Measurements from ENCODE around the gene ZFYVE21. TPM values are rescaled to one million over a fixed set of nuclear protein-coding genes. Genes with fewer than 3 reads are reported as not detected.
"Not testable (repeated sequence)": the region's sequence is repeated elsewhere in the genome, so short reads cannot be mapped to it uniquely, and the experiment has no call there.

Gene ZFYVE21
- total RNA-seq, 1 donor from 2014 or later = 86.6 TPM

DNA sequence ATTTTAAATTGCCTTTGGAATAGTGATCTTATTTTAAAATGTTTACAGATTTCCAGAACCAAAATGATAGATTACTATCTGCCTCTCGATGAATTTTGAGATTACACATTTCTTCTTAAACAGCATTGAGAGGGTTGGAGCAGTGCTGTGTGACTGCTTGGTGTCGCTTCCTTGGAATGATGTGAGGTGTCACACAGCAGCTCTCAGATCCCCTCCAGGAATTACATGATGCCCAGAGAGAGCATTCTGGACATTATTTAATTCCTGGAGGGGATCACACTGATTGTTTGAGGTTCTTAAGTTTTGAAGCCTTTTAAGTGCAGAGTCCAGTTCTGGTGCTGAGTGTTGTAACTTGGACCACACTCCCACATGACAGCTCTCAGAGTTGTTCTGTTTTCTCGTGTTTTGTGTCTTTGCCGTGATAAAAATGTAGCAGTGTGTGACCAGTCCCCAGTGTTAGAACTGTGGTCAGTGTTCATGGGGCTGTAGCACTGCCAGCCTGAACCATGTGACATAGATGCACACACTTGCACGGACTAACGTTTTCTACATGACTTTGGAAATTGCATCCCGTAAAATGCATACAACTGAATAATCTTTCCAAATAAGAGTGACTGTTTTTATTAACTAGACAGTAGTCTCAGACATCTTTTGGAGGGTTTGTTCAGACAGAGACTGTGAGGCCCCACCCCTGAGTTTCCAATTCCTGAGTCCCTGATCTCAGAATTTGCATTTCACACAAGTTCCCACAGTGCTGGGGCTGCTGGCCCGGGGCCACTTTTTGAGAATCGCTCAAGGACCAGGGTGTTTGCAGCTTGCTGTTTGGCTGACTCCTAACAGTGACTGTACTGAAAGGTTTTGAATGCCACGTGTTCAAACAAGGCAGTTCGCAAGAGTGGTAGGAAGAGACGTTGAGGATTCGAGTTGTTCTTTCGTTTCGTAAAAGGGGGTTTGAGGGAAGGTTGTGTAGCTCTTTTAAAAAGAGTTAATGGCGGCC lies 26.4 kb upstream of the ZFYVE21 start:
- intact Hi-C loops (cut with DNase I) = no loop called here
- DNase-seq (ENCODE audit: low spot score) = no peak
- ATAC-seq = peak; percentile 53

DNA sequence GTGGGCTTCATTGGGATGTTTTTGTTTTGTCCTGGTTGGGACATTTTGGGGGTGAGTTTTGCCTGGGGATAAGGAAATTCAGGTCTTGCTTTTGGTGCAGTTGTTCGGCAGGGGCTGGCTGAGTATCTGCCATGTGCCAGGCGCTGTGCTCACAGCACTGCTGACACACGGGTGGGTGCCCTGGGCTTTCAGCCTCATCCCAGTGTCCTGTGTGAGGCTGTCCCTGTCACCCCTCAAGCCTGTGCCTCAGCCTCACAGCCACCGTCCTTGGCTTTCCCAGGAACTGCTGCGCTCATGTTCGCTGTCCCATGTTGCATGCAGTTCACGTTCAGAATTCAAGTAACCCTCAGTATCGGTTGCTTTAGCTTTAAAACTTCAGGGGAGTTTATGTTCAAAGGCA lies 25.3 kb upstream of the ZFYVE21 start:
- intact Hi-C loops (cut with DNase I) = no loop called here
- ATAC-seq (no peak), DNase-seq (ENCODE audit: low spot score) (no peak)

DNA sequence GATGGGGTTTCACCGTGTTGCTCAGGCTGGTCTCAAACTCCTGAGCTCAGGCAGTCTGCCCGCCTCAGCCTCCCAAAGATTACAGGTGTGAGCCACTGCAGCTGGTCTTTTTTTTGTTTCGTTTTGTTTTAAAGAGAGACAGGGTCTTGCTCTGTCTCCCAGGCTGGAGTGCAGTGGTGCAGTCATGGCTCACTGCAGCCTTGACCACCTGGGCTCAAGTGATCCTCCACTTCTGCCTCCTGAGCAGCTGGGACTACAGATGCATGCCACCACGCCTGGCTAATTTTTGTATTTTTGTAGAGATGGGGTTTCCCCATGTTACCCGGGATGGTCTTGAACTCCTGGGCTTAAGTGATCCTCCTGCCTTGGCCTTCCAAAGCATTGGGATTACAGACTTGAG lies 24.0 kb upstream of the ZFYVE21 start:
- DNase-seq (ENCODE audit: low spot score); intact Hi-C loops (cut with DNase I); ATAC-seq: not testable (repeated sequence)

DNA sequence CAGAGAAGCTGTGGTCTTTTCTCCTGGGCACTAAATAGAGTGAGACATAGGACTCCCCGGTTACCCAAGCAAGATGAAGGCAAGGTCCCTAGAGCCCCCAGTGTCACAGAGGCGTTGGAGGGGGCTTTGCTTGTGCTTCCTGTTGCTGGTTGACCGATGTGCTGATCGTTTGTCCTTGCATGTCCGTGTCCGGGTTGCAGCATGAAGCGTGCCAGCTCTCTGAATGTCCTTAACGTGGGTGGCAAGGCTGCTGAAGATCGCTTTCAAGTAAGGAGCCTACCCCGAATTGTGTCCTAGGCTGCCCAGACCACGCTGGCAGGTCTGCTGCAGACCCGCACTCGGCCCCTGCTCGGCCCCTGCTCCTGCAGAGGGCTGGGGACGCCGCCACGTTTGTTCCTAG lies 23.5 kb upstream of the ZFYVE21 start:
- peak; percentile 36 for DNase-seq (ENCODE audit: low spot score)
- intact Hi-C loops (cut with DNase I) = no loop called here
- ATAC-seq = no peak

DNA sequence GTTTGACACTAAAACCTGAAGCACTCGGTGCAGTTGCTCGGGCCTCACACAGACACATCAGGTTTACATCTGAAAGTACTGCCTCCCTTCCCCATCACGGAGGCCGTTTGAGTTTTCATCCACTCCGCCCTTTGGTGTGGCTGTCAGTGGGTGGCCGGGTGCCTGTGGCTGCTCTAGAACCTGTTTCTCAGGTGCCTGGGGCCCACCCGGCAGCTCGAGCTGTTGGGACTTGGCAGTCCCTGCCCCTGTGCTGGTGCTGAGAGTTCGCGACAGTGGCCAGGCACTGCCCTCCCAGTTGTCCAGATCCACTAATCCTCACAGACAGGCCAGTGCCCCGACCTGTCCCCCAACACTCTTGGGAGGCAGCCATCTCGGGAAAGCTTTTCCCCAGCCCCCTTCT lies 22.7 kb upstream of the ZFYVE21 start:
- ATAC-seq (no peak), DNase-seq (ENCODE audit: low spot score) (peak; percentile 22)
- intact Hi-C loops (cut with DNase I) = no loop called here

DNA sequence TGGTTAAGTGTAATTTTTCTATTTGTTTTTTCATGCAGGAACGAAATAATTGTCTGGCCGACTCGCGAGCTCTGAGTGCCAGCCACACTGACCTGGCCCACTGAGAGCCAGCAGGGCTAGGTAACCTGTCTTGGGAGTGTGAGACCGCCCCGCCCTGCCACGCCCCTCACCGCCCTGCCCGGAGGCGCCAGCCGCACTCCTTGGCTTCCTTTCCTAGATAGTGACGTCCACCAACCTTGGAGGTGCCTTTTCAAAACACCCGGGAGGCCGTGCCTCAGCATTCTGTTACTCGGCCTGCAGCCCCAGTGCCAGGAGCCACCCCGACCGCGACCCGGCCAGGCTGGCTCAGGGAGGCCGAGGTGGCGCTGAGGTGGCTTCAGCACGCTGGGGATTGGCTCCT lies 22.1 kb upstream of the ZFYVE21 start:
- DNase-seq (ENCODE audit: low spot score) (peak; percentile 50), ATAC-seq (no peak)

DNA sequence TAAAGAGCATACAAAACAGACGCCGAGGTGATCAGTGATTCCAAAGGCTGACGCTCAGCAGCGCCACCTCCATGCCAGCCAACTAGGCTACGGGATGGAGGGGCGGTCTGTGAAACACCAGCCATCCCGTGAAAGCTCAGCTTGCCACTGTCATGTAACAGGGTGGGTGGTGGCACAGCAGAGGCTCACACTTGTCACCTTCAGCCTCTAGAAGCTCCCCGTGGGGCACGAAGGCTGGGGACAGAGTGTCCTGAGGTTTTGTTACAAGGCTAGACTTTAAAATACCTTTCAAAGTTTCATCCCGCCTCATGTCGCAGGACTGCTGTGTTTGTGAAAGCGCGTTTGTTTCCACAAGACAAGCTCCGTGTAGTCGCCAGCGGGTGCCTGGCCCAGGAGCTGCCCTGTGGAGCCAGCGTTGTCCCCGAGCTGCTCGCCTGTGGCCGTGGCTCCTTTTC lies 21.0 kb upstream of the ZFYVE21 start:
- peak; percentile 47 for DNase-seq (ENCODE audit: low spot score)
- intact Hi-C loops (cut with DNase I) = no loop called here
- ATAC-seq = no peak

More for the DNA sequence above, 22.1 kb upstream of the ZFYVE21 start:
- intact Hi-C loops (cut with DNase I) = no loop called here

DNA sequence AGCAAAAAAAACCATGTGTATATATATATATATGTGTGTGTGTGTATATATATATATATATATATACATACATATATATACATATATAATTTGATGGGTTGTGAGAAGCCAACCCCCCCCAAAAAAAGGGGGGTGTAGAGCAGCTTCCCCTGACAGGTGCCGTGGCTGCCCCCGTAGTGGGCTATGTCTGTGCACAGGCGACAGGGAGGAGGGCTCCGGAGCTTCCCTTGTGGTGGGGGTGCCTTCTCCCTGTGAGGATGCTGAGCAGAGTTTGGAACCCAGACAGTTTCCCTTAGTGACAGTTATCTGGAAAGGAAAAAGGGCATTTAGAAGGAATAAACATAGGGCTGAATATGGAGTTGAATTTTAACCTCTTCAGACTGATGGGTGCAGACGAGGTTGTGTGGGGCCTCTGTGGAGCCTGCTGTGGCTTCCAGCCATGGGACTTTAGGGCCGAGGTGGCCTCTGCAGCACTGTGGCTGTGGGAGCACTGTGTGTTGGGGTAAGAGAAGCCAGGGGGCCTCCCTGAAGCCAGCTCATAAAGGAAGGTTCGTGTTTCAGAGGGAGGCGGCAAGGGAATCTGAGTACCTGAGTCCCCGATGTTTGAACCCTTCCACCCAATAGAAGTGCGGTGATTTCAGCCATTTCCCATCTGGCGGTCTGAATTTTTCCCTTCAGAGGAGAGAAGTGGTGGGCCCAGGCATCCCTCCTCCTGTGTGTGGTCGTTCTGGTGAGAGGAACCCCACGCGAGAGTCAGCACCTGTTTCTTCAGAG lies 20.1 kb upstream of the ZFYVE21 start:
- DNase-seq (ENCODE audit: low spot score) (peak; percentile 55), ATAC-seq (no peak)
- intact Hi-C loops (cut with DNase I) = no loop called here

DNA sequence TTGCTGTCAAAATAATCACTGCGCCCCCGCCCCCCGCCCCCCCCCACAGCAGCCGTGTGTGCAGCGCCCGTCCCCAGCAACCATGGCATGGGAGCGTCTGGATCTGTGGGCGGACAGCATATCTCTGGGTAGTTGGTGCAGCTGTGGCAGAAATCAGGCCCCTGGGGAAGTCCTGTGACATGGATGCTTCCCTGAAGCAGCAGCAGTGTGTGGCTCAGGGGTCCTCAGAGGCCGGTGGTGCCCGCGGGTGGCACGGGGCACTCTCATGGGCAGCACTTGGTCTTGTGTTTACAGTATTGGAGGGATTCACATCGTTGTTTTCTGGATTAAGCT lies 19.6 kb upstream of the ZFYVE21 start:
- peak; percentile 56 for DNase-seq (ENCODE audit: low spot score)
- no peak for ATAC-seq
- intact Hi-C loops (cut with DNase I) = no loop called here

DNA sequence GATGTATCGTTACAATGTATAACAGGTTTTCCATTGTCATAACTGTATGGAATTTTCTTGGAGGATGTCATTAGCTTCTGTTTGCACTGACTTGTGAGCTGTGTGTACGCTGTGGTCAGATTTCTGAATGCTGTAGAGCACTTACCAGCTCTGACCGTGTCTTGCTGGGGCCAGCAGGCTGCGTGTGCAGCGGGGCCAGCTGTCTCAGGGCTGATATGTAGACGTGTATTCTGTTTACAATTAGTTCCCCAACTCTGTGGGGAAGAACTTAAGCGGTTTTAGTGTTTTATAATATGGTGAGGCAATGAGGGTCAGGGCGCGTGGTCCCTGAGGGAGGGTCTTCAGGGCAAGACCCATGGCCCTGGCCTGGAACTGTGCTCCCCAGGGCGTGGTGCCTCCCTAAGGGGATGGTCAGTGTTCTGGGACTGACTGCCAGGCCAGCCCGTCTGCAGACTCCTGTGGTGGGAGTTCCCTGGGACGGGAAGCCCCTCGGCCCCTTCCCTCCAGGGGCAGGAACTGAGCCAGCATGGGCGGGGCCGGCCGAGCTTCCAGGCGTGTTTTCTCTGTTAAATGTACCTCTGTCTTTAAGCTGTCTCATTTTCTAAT lies 19.0 kb upstream of the ZFYVE21 start:
- peak; percentile 68 for DNase-seq (ENCODE audit: low spot score)
- peak; percentile 80 for ATAC-seq
- intact Hi-C loops (cut with DNase I) = no loop called here

DNA sequence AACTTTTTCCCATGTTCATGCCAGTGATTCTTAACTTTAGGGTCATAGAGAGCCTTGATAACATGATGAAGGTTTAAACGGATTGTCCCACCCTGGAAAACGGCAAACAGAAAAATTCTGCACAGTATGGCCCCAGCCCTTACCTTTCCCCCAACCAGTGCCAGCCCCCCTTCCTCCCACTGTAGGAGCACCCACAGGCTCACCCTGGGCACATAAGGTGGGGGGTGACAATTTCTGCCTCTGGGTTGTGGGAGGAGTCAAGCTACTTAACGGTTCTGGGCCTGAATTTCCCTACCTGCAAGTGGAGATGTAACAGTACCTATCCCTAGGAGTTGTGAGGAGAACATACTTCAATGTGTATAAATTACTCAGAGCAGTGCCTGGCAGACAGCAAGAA lies 18.4 kb upstream of the ZFYVE21 start:
- ATAC-seq = no peak

DNA sequence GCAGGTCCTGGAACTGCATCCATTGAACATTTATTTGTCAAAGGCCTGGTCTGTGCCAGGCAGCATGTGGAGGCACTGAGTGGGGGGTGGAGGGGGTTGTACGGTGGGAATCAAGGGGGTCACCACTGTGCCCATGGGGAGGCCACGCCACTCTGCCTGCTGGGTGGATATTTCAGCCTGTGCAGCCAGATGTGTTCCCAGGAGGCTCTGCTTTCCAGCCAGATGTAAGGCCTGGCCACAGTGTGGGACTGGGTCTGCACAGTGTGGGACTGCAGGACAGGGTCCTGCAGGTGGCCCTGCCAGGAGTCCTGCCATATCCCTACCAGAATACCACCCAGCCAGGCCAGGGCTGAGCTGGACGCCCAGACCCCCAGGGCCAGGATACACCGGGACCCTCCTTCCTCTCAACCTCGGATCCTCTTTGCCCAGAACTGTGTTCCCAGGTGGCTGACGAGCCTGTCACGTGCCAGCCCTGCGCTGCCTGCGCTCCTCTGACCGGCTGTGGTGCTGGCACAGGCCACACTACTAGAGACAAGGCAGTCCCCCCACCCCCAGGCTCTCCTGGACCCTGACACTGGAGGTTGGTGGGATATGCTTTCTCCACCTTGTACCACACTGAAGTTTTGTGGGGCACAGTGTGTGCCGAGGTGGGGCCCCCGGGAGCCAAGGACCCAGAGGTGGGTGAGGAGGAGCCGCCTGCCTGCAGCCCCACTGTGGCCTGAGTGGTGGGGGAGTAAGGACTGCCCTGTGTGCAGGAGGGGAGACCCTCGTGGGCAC lies 17.8 kb upstream of the ZFYVE21 start:
- peak; percentile 44 for DNase-seq (ENCODE audit: low spot score)
- intact Hi-C loops (cut with DNase I) = no loop called here
- no peak for ATAC-seq

More for the DNA sequence above, 18.4 kb upstream of the ZFYVE21 start:
- DNase-seq (ENCODE audit: low spot score) = peak; percentile 31
- intact Hi-C loops (cut with DNase I) = no loop called here

DNA sequence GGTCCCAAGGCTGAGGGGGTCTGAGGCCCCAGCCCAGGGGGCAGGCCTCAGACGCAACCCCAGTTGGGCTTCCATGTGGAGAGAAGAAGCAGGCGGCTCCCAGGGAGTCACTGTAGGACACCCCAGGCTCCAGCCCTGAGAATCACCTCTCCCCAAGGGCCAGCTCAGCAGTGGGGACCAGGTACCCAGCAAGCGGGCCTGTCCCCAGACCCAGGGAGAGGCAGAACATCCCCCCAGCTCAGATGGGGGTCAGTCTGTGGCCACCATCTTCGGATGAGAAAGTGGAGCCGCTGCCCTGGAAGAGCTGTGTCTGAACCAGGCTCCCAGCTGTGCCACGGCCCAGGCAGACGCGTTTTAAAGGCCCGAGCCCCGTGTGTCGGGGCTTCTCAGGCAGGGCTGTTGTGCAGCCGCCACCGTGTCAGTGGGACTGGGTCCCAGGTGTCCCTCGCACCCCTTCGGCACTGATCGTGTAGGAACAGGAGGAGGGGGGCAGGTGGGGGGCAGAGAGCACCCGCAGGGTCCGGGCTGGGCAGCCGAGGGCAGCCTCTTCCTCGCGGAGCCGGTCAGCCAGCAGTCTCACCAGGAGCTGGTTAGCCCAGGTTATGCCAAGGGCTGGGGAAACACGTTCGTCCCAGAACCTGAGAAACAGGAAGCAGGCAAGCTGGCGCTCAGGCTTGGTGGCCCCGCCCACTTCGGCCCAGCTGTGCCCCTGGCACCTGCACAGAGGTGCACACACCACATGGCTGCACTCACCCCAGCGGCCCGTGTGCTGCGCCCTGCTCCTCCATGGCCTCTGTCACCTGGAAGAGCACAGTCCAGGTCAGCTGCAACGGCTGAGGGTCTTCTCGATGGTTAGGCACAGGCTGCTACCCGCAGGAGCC lies 17.0 kb upstream of the ZFYVE21 start:
- DNase-seq (ENCODE audit: low spot score) = no peak
- intact Hi-C loops (cut with DNase I) = no loop called here
- no peak for ATAC-seq

DNA sequence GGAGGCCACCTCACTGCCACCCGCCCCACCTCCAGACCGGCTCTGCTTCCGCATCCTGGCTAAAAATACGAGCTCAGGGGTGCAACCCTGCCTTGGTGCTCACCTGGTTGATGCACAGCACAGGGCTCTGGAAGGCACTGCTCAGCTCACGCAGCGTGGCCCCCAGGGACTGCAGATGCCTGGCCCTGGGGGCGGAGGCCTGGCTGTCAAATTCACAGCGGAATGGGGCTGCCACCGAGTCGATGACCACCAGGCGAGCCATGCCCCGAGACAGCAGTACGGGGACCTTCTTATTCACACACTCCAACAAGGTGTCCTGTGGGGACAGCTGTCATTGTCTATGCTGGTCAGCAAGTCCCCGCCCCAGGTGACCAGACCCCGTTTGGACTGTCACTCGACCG lies 16.3 kb upstream of the ZFYVE21 start:
- DNase-seq (ENCODE audit: low spot score) (no peak), ATAC-seq (no peak)
- intact Hi-C loops (cut with DNase I) = no loop called here

DNA sequence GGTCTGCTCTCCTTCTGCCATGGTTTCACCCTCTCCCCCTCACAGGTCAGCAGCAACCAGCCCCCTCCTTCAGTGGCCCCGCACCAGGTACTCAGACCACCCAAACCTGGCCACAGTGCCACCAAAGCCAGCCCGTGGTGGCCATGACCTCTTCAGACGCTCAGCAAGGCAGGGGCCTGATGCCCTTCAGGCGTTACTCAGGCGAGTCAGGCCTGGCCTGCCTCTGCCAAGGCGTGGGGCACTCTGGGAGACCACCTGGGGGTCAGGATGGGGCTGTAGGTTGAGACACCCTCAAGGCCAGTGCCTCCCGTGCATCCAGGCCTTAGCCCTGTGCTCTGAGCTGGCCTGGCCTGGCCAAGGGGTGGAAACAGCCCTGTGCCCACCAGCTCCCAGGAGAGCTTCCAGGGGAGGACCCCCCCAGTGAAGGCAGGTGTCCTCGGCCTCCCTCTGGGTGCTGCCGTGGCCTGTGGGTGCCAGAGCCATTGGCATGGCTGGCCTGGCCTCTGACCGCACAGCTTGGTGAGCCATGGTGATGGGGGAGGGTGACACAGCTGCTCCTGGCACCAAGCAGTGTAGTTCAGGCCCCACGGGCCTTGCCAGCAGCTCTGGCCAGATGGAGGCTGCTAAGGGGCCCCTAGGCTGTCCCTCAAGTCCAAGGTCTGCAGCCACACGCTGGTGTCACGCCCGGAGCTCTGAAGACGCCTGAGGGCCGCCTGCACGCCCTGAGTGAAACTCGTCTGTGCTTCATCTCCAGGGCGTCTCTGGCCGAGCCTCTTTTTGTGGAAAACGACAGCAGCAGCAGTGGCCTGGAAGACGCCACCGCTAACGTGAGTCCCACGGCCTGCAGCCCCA lies 15.5 kb upstream of the ZFYVE21 start:
- ATAC-seq (no peak), DNase-seq (ENCODE audit: low spot score) (no peak)
- intact Hi-C loops (cut with DNase I) = no loop called here

DNA sequence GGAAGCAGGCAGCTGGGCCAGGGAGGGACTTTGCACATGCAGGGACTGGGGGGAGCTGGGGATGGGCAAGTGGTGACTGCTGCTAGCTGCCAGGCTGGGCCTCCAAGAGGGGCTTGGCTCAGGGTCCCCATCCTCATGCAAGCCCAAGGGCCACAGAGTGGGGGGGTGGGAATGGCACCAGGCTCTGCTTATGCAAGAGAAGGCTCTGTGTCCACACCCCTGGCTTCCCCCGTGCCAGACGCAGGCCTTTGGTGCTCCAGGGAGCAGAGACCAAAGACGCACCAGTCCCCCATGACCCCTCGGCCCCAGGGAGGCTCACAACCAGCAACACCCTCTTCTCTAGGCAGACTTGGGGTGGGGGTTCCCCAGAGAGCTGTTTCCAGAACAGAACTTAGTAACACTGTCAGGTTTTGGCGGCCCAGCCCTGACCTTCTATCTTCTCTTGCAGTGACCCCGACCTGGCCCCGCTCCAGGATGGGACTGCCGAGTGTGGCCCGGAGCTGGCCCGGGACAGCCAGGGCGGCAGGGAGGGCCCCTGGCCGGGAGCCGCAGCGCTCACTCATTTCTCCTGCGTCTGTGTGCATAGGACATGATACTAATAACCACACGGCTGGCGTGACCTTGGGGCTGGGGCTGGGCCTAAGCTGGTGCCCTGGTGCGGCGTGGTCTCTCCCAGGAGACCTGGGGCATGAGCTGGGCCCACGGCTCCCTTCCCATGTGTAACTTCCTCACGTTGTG lies 14.7 kb upstream of the ZFYVE21 start:
- intact Hi-C loops (cut with DNase I) = no loop called here
- no peak for DNase-seq (ENCODE audit: low spot score)
- ATAC-seq = no peak
